IMR-90 (cell line): Measurements from ENCODE around the gene CALHM3. TPM values are rescaled to one million over a fixed set of nuclear protein-coding genes. Genes with fewer than 3 reads are reported as not detected.

ENCODE experiments used
- ATAC-seq: fragments of 200-7000 bp; cut with Tn5 transposase; 2 replicates; pipeline ENCODE4 v1.9.1; 2020; ENCODE audit warnings: low read depth, mild to moderate bottlenecking, moderate library complexity
- BruUV-seq: library from RNA; stranded (reverse); fragments of 400-500 nt; replicated peaks from 2 replicates; lab custom pipeline; 2021; lab: Mats Ljungman, UMichigan
- CTCF ChIA-PET: fragments of 300-600 bp; formaldehyde crosslinking; extraction: SDS; loops from one replicate; lab custom pipeline; 2021; ENCODE audit warnings: antibody characterized with exemption; lab: Yijun Ruan, JAX
- POLR2A ChIA-PET: fragments of 300-600 bp; sonication (Branson Sonifier 250); formaldehyde crosslinking; loops from one replicate; lab custom pipeline; 2022; ENCODE audit warnings: antibody characterized with exemption; ENCODE audit not compliant: unreplicated experiment; lab: Charles Lee
- DNase-seq: peaks from one replicate; pipeline ENCODE4 v3.0.0; 2013
- H2AFZ ChIP-seq: replicated peaks from 2 replicates; pipeline ENCODE3; 2013; ENCODE audit warnings: low read length, mild to moderate bottlenecking; ENCODE audit not compliant: poor library complexity
- H2AK5ac ChIP-seq: 2 replicates; pipeline ENCODE4 v1.6.1; 2013; ENCODE audit warnings: low read depth, low read length, inconsistent platforms
- H2AK9ac ChIP-seq: replicated peaks from 2 replicates; pipeline ENCODE3; 2013; ENCODE audit warnings: mild to moderate bottlenecking, low read depth, low read length, moderate library complexity; ENCODE audit not compliant: poor library complexity
- H2BK120ac ChIP-seq: 2 replicates; pipeline ENCODE4 v1.6.1; 2013; ENCODE audit warnings: low read depth, low read length, inconsistent platforms
- H2BK15ac ChIP-seq: 3 replicates; pipeline ENCODE4 v1.6.1; 2013; ENCODE audit warnings: low read depth, low read length, inconsistent platforms
- H2BK20ac ChIP-seq: 2 replicates; pipeline ENCODE4 v1.6.1; 2013; ENCODE audit warnings: low read depth, mild to moderate bottlenecking, inconsistent platforms, low read length, moderate library complexity
- H2BK5ac ChIP-seq: 2 replicates; pipeline ENCODE4 v1.6.1; 2013; ENCODE audit warnings: mild to moderate bottlenecking, low read depth, low read length, inconsistent platforms; ENCODE audit not compliant: poor library complexity, severe bottlenecking
- H3K14ac ChIP-seq: replicated peaks from 2 replicates; pipeline ENCODE4 v1.6.1; 2013; ENCODE audit warnings: low read depth, low read length, inconsistent platforms
- H3K18ac ChIP-seq: 2 replicates; pipeline ENCODE4 v1.6.1; 2013; ENCODE audit warnings: low read depth, low read length, control low read depth
- H3K23ac ChIP-seq: 2 replicates; pipeline ENCODE4 v1.6.1; 2013; ENCODE audit warnings: low read depth, low read length, inconsistent platforms
- H3K27ac ChIP-seq: 2 replicates; pipeline ENCODE4 v1.5.1; 2013; ENCODE audit warnings: mild to moderate bottlenecking, control low read depth, low read length; ENCODE audit not compliant: insufficient read depth
- H3K27me3 ChIP-seq: 2 replicates; pipeline ENCODE4 v1.6.1; 2013; ENCODE audit warnings: low read length; ENCODE audit not compliant: control insufficient read depth, insufficient read depth
- H3K36me3 ChIP-seq: 2 replicates; pipeline ENCODE4 v1.6.1; 2013; ENCODE audit warnings: low read length, mixed read lengths; ENCODE audit not compliant: control insufficient read depth, insufficient read depth
- H3K4ac ChIP-seq: 2 replicates; pipeline ENCODE4 v1.6.1; 2013; ENCODE audit warnings: low read depth, low read length, inconsistent platforms
- H3K4me1 ChIP-seq: 2 replicates; pipeline ENCODE4 v1.6.1; 2013; ENCODE audit warnings: low read length, mixed read lengths; ENCODE audit not compliant: control insufficient read depth, insufficient read depth
- H3K4me2 ChIP-seq: 2 replicates; pipeline ENCODE4 v1.6.1; 2013; ENCODE audit warnings: low read depth, mild to moderate bottlenecking, control low read depth, low read length, moderate library complexity
- H3K4me3 ChIP-seq: 2 replicates; pipeline ENCODE4 v1.5.1; 2013; ENCODE audit warnings: low read depth, mild to moderate bottlenecking, control low read depth, low read length, moderate library complexity; ENCODE audit not compliant: insufficient read depth
- H3K56ac ChIP-seq: 2 replicates; pipeline ENCODE4 v1.6.1; 2013; ENCODE audit warnings: low read length, inconsistent platforms; ENCODE audit not compliant: insufficient read depth; ENCODE audit errors: extremely low read depth
- H3K79me1 ChIP-seq, 2 experiments: 2 replicates each; pipeline ENCODE4 v1.6.1; 2013; ENCODE audit warnings: low read length in 2 of 2, inconsistent platforms in 1 of 2, low read depth in 1 of 2
- H3K9ac ChIP-seq: 2 replicates; pipeline ENCODE4 v1.6.1; 2013; ENCODE audit warnings: low read depth, low read length, control low read depth
- H3K9me1 ChIP-seq: 2 replicates; pipeline ENCODE4 v1.6.1; 2013; ENCODE audit warnings: low read length, inconsistent platforms; ENCODE audit not compliant: insufficient read depth
- H3K9me3 ChIP-seq: 2 replicates; pipeline ENCODE4 v1.6.1; 2013; ENCODE audit warnings: low read length; ENCODE audit not compliant: control insufficient read depth, insufficient read depth
- H4K20me1 ChIP-seq: 2 replicates; pipeline ENCODE4 v1.6.1; 2013; ENCODE audit warnings: low read length, inconsistent platforms; ENCODE audit not compliant: insufficient read depth
- H4K5ac ChIP-seq: 2 replicates; pipeline ENCODE4 v1.6.1; 2013; ENCODE audit warnings: mild to moderate bottlenecking, low read depth, low read length, control low read depth
- H4K8ac ChIP-seq, 2 experiments: 2 replicates each; pipeline ENCODE4 v1.6.1; 2013; ENCODE audit warnings: low read depth in 2 of 2, low read length in 2 of 2, control low read depth in 1 of 2, inconsistent platforms in 1 of 2
- H4K91ac ChIP-seq: 2 replicates; pipeline ENCODE4 v1.6.1; 2013; ENCODE audit warnings: low read depth, low read length, inconsistent platforms; ENCODE audit not compliant: insufficient read depth
- CEBPB ChIP-seq: IDR thresholded peaks from 2 replicates; pipeline ENCODE4 v1.6.1; 2012; ENCODE audit warnings: low read depth, low read length, improper control_type of control experiment
- CTCF ChIP-seq: conservative IDR thresholded peaks from 2 replicates; pipeline ENCODE4 v1.5.1; 2012; ENCODE audit warnings: mild to moderate bottlenecking, low read depth, low read length, improper control_type of control experiment
- ELK1 ChIP-seq: fragments of 150-350 bp; IDR thresholded peaks from 2 replicates; pipeline ENCODE4 v1.6.1; 2016; ENCODE audit warnings: low read depth, mild to moderate bottlenecking, low read length, moderate library complexity, borderline replicate concordance
- MAFK ChIP-seq: IDR thresholded peaks from 2 replicates; pipeline ENCODE4 v1.6.1; 2012; ENCODE audit warnings: low read depth, low read length, improper control_type of control experiment
- MXI1 ChIP-seq: IDR thresholded peaks from 2 replicates; pipeline ENCODE4 v1.6.1; 2012; ENCODE audit warnings: low read depth, mild to moderate bottlenecking, low read length, moderate library complexity, borderline replicate concordance
- POLR2A ChIP-seq: IDR thresholded peaks from 2 replicates; pipeline ENCODE4 v1.6.1; 2012; ENCODE audit warnings: mild to moderate bottlenecking, low read depth, low read length
- RAD21 ChIP-seq: IDR thresholded peaks from 2 replicates; pipeline ENCODE4 v1.6.1; 2012; ENCODE audit warnings: low read length, improper control_type of control experiment
- RCOR1 ChIP-seq: IDR thresholded peaks from 2 replicates; pipeline ENCODE4 v1.6.1; 2012; ENCODE audit warnings: mild to moderate bottlenecking, low read length, improper control_type of control experiment; ENCODE audit not compliant: insufficient replicate concordance
- SMC3 ChIP-seq: fragments of 150-350 bp; IDR thresholded peaks from 2 replicates; pipeline ENCODE4 v1.6.1; 2016; ENCODE audit warnings: low read depth, mild to moderate bottlenecking, antibody characterized with exemption, low read length, moderate library complexity
- WGBS, 2 experiments: methylation state at CpG; one replicate each; pipeline versions ENCODE4 v1.1.5 to v1.1.7; 2013; ENCODE audit warnings: missing lambda C conversion rate in 2 of 2; ENCODE audit not compliant: insufficient read length in 1 of 2; ENCODE audit errors: extremely low coverage in 2 of 2; 5-methylcytosine and 5-hydroxymethylcytosine counted together
- dilution Hi-C: fragments of 300-500 bp; cut with HindIII; formaldehyde crosslinking; loops from one replicate; pipeline ENCODE4 v1.14.3; 2018; ENCODE audit warnings: low sequenced_read_pairs; ENCODE audit not compliant: unreplicated experiment
- in situ Hi-C: fragments of 300-500 bp; cut with MboI; formaldehyde crosslinking; loops from 3 replicates; pipeline ENCODE4 v1.14.3; 2019; ENCODE audit warnings: low sequenced_read_pairs, inconsistent platforms, mixed read lengths
- intact Hi-C: fragments of 100-400 bp; cut with micrococcal nuclease; formaldehyde crosslinking; loops from 2 replicates; pipeline ENCODE4 v1.10.0; 2022
- polyA plus RNA-seq, 3 experiments: library from polyadenylated mRNA; depleted of rRNA; stranded (reverse); fragments of >200 nt; gene quantifications; 2 replicates each; pipeline ENCODE4 v1.2.3, GENCODE V29; 2012; ENCODE audit warnings: low replicate concordance in 1 of 3
- total RNA-seq: library from RNA; depleted of rRNA; stranded (reverse); fragments of >200 nt; gene quantifications from 2 replicates; pipeline ENCODE4 v1.2.3, GENCODE V29; 2012

Gene CALHM3
- total and polyA plus RNA-seq, 2 of the 4 experiments (the other 2 are of a cell fraction): not detected

DNA sequence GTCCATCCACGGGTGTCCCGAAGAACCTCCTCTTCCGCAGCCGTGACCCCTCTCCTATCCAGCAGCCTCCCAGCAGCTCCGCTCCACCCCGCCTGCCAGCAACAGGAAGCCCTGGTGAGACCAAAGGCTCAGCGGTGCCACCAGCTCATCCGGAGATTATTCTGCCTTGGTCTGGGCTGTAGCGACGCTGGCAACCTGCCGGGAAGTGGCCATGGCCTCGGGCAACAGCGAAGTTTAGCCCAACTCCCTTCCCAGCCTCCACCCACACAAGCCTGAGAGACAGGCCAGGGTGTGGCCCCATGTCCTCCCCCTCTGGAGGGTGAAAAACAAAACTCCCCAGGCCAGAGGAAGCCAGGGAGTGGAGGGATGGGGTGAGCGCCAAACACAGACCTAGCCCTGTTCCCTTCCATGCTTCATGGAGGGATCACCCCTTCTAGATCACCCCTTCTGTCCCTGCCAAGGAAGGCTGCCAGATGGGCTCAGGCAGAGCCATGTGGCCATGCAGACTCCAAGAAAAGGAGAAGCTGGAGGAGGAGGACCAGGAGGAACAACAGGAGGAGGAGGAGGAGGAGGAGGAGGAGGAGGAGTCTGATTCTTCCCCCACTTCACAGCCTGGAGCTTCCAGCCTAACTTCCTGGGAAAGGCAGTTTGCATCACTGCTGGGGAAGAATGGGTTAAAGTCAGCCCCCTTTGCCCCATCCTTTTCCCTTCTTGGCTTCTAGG lies 27.8 kb downstream of the CALHM3 start:
- peaks cover 9% of the 10 kb centered on the region; the same call in 1 of the 2 replicates for H4K20me1 ChIP-seq
- H3K27me3 ChIP-seq: no peaks in the 10 kb centered on the region
- peaks cover 0 to 34% of the 10 kb centered on the region in 2 experiments; a peak in 1 of 4 replicates for H3K79me1 ChIP-seq
- ChIA-PET POLR2A (no interaction called here), CTCF (no interaction called here)
- intact Hi-C loops (no loop called here), in situ Hi-C loops (no loop called here), dilution Hi-C loops (no loop called here)
- peak overlapping the region; percentile 82 for H4K91ac ChIP-seq
- H3K9ac ChIP-seq: peak overlapping the region; percentile 30
- peak overlapping the region; percentile 65 for H3K4me2 ChIP-seq
- no peak overlapping the region; the same call in 1 of the 2 replicates for H3K56ac ChIP-seq
- TF ChIP-seq RAD21: no peak
- TF ChIP-seq CTCF: no peak
- TF ChIP-seq SMC3: no peak
- no peak for TF ChIP-seq MXI1
- TF ChIP-seq RCOR1: no peak
- no peak for TF ChIP-seq POLR2A
- no peak for TF ChIP-seq MAFK
- TF ChIP-seq CEBPB: no peak
- TF ChIP-seq ELK1: no peak
- H3K18ac ChIP-seq: no peak overlapping the region
- H3K36me3 ChIP-seq: peaks cover 19% of the 10 kb centered on the region
- no peak for DNase-seq
- WGBS, 2 experiments: 45% methylated on average over 4 of the region's 14 CpGs; no CpG with 5 or more reads in 1 of the 2 experiments
- ATAC-seq: peak; percentile 1
- H3K4me3 ChIP-seq: peak overlapping the region; percentile 49
- peak overlapping the region; percentile 37 for H2BK120ac ChIP-seq
- H2BK15ac ChIP-seq: peak overlapping the region; percentile 35; the same call in 1 of the 3 replicates
- peaks cover 11% of the 10 kb centered on the region; the same call in 1 of the 2 replicates for H3K4me1 ChIP-seq
- H3K9me3 ChIP-seq: no peaks in the 10 kb centered on the region
- H4K5ac ChIP-seq: peak overlapping the region; percentile 7; the same call in 1 of the 2 replicates
- H3K4ac ChIP-seq: peak overlapping the region; percentile 87
- no peak overlapping the region for H2BK5ac ChIP-seq
- H2BK20ac ChIP-seq: no peak overlapping the region
- peak overlapping the region; percentile 61 to 84; a peak in 2 of 4 replicates for H4K8ac ChIP-seq
- H2AK5ac ChIP-seq: peak overlapping the region; percentile 94
- H3K23ac ChIP-seq: peak overlapping the region; percentile 79
- H2AFZ ChIP-seq: peak overlapping the region; percentile 98
- H3K27ac ChIP-seq: no peak overlapping the region
- peaks cover 10% of the 10 kb centered on the region for H3K9me1 ChIP-seq
- H3K14ac ChIP-seq: peak overlapping the region; percentile 90; the same call in 1 of the 2 replicates
- no TSS peak for BruUV-seq
- H2AK9ac ChIP-seq: peak overlapping the region; percentile 99
